GM13976 (cell line): Measurements from ENCODE around the gene GRID1.

Experiments
- DNase-seq: peaks from one replicate; pipeline ENCODE4 v3.0.0; 2012; ENCODE audit warnings: low spot score
- CTCF ChIP-seq: IDR thresholded peaks from 2 replicates; pipeline ENCODE4 v1.5.1; 2012; ENCODE audit warnings: borderline replicate concordance, mild to moderate bottlenecking; ENCODE audit not compliant: insufficient read depth; ENCODE audit errors: extremely low read depth, missing control alignments, control extremely low read depth
- in situ Hi-C: fragments of 300-500 bp; cut with MboI; formaldehyde crosslinking; loops from one replicate; pipeline ENCODE4 v1.12.0; 2022; ENCODE audit warnings: low sequenced_read_pairs, mixed read lengths, inconsistent platforms; ENCODE audit not compliant: unreplicated experiment

GRID1 gene

GRCh38 chr10:86327954-86328725 is 38.5 kb downstream of the GRID1 start:
- in situ Hi-C loops = no loop called here
- no peak for TF ChIP-seq CTCF
- no peak for DNase-seq

GRCh38 chr10:86325158-86325557 is 41.4 kb downstream of the GRID1 start:
- in situ Hi-C loops = no loop called here
- no peak for TF ChIP-seq CTCF
- DNase-seq = no peak

- TF ChIP-seq CTCF = no peak
- in situ Hi-C loops = no loop called here
- DNase-seq = no peak
Measured at GRCh38 chr10:86321568-86321967, 45.0 kb downstream of the GRID1 start.

- in situ Hi-C loops = no loop called here
- TF ChIP-seq CTCF = no peak
Measured at GRCh38 chr10:86319676-86320075, 46.9 kb downstream of the GRID1 start.

GRCh38 chr10:86317949-86318725 is 48.5 kb downstream of the GRID1 start:
- no peak for DNase-seq
- TF ChIP-seq CTCF = no peak
- in situ Hi-C loops = no loop called here

More at GRCh38 chr10:86319676-86320075, 46.9 kb downstream of the GRID1 start:
- DNase-seq = no peak

- TF ChIP-seq CTCF = no peak
- DNase-seq = no peak
- in situ Hi-C loops = no loop called here
Measured at GRCh38 chr10:86316990-86317389, 49.6 kb downstream of the GRID1 start.
